HG03066 (cell line): Measurements from ENCODE around the gene GABRA5.

ENCODE experiments used
- ATAC-seq: cut with Tn5 transposase; IDR thresholded peaks from one replicate; pipeline ENCODE4 v1.9.1; 2021; ENCODE audit warnings: low read depth; ENCODE audit not compliant: unreplicated experiment

GABRA5 gene

GRCh38 chr15:26901041-26901440, 34.2 kb downstream of the GABRA5 start:
- no peak for ATAC-seq

- ATAC-seq = no peak
Observed at GRCh38 chr15:26910715-26911114, 43.9 kb downstream of the GABRA5 start.

GRCh38 chr15:26921433-26921832, 54.6 kb downstream of the GABRA5 start:
- no peak for ATAC-seq

GRCh38 chr15:26926081-26926480, 59.2 kb downstream of the GABRA5 start:
- no peak for ATAC-seq

GRCh38 chr15:26928051-26928450, 61.2 kb downstream of the GABRA5 start:
- ATAC-seq = no peak

GRCh38 chr15:26929588-26929987, 62.7 kb downstream of the GABRA5 start:
- no peak for ATAC-seq

GRCh38 chr15:26934848-26935247, 68.0 kb downstream of the GABRA5 start:
- no peak for ATAC-seq

- no peak for ATAC-seq
Observed at GRCh38 chr15:26935322-26935721, 68.5 kb downstream of the GABRA5 start.

- no peak for ATAC-seq
Observed at GRCh38 chr15:26936502-26936901, 69.6 kb downstream of the GABRA5 start.

- ATAC-seq = no peak
Observed at GRCh38 chr15:26937134-26937533, 70.3 kb downstream of the GABRA5 start.

GRCh38 chr15:26939398-26939797, 72.5 kb downstream of the GABRA5 start:
- ATAC-seq = no peak

- no peak for ATAC-seq
Observed at GRCh38 chr15:26941489-26941888, 74.6 kb downstream of the GABRA5 start.

GRCh38 chr15:26943866-26944265, 77.0 kb downstream of the GABRA5 start:
- no peak for ATAC-seq

GRCh38 chr15:26945046-26945445, 78.2 kb downstream of the GABRA5 start:
- no peak for ATAC-seq

- ATAC-seq = no peak
Observed at GRCh38 chr15:26950001-26950400, 83.1 kb downstream of the GABRA5 start.

- no peak for ATAC-seq
Observed at GRCh38 chr15:26954403-26954802, 87.5 kb downstream of the GABRA5 start.

- ATAC-seq = no peak
Observed at GRCh38 chr15:26967719-26968269, 100.9 kb downstream of the GABRA5 start.

- ATAC-seq = no peak
Observed at GRCh38 chr15:26968806-26969205, 101.9 kb downstream of the GABRA5 start.

- no peak for ATAC-seq
Observed at GRCh38 chr15:26970712-26971210, 103.9 kb downstream of the GABRA5 start, which contains the start of gene GABRG3. GABRG3 (plus strand) TSS chr15:26971181.

- no peak for ATAC-seq
Observed at GRCh38 chr15:26971271-26972018, 104.6 kb downstream of the GABRA5 start.

GRCh38 chr15:26972636-26973035, 105.8 kb downstream of the GABRA5 start:
- no peak for ATAC-seq

GRCh38 chr15:26974120-26974780, 107.4 kb downstream of the GABRA5 start:
- no peak for ATAC-seq
